ENCODE results near the gene NQO2.

DNA sequence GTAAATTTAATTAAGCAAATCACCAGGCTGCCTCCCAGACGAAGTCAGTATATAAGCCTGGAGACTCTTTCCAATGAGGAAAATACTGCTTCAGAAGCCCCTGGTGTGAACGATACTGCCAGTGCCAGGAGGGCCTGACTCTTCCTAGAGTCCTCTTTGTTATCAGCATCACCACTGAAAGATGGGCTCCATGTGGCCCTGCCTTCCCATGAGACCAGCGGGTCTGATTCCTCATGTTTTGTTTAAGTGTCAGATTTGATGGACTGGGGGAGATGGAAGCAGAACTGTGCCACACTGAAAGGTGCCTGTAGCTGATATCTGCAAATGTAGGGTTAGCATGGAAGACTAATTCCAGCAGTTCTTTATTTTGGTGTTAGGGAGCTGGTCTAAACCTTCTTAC, 7.9 kb downstream of the NQO2 start:
- TF ChIP-seq SUZ12 (IDR thresholded peaks at IDR 0.05; ENCODE audit: extremely low read depth, insufficient read depth, insufficient read length) = no peak
- TF ChIP-seq YY1 (IDR thresholded peaks at IDR 0.05; ENCODE audit: insufficient read depth, insufficient read length) = no peak

Data from NT2/D1 (cell line).